NCI-H510A treated with DMSO at 0.1 percent for 48 hours (cell line): ENCODE results near the gene HSFX1.
"Not testable (repeated sequence)": the region's sequence is repeated elsewhere in the genome, so short reads cannot be mapped to it uniquely, and the experiment has no call there.

Experiments
- DNase-seq: peaks from one replicate; lab custom pipeline; 2025; lab: John Stamatoyannopoulos, UW

HSFX1 gene, protein sequence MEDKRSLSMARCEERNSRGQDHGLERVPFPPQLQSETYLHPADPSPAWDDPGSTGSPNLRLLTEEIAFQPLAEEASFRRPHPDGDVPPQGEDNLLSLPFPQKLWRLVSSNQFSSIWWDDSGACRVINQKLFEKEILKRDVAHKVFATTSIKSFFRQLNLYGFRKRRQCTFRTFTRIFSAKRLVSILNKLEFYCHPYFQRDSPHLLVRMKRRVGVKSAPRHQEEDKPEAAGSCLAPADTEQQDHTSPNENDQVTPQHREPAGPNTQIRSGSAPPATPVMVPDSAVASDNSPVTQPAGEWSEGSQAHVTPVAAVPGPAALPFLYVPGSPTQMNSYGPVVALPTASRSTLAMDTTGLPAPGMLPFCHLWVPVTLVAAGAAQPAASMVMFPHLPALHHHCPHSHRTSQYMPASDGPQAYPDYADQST

DNA sequence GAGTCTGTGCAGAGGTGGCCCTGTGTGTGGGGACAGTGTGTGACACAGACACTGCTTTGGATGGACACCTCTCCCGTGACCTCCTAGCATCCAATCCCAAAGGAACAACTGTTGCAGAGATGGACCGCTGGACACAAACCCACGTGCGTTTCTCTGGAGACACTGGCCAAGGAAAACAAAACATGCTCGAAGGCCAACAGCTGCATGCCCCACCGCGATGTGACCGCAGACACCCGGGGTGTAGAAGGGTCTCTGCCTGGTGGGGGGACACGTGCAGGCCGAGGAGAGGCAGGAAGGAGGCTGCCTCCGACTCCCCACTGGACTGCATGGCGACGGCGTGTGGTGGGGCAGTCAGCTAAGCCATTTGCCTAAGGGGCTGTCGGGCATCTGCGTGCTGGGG, at the start of gene HSFX1:
Gene HSFX1, plus strand, starts transcription at position 301 of the 400 bp plus-strand sequence. CDS start 614 bp downstream, outside the sequence.
- not testable (repeated sequence) for DNase-seq

DNA sequence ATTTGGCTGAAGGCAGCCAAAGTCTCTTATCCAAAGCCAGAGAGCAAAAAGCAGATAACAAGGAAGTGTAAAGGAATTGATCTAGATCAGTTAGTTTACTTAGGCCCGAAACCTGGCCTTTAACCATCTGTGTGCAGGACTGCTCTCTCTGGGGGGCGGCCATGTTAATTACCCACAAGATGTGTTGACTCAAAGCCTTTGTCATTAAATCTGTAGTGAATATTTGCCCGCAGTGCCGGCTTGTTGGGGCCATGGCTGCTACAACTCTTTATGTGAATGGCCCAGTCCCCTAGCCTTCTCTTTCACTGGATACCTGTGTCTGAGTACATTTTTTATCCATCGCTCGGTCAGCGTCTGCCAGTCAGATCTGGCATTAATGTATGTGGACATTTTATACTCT, 46.6 kb upstream of the HSFX1 start:
- DNase-seq: not testable (repeated sequence)

DNA sequence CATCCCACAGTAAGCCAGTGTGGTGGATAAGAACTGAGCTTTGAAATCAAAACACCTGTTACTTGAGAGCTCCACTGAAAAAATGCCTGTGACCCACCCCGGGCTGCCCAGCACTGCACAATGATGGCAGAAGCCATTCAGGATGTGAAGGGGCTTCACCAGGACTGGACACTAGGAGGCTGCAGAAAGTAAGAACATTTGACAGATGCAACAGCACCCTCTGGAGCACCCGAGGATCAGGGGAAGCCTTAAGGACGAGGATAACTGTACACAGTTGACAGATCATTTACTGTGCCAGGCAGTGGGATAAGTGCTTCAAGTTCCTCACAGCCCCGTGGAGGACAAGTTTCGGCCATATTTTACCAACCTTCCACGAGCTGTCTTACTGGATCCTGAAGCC, 31.6 kb upstream of the HSFX1 start:
- DNase-seq: not testable (repeated sequence)

DNA sequence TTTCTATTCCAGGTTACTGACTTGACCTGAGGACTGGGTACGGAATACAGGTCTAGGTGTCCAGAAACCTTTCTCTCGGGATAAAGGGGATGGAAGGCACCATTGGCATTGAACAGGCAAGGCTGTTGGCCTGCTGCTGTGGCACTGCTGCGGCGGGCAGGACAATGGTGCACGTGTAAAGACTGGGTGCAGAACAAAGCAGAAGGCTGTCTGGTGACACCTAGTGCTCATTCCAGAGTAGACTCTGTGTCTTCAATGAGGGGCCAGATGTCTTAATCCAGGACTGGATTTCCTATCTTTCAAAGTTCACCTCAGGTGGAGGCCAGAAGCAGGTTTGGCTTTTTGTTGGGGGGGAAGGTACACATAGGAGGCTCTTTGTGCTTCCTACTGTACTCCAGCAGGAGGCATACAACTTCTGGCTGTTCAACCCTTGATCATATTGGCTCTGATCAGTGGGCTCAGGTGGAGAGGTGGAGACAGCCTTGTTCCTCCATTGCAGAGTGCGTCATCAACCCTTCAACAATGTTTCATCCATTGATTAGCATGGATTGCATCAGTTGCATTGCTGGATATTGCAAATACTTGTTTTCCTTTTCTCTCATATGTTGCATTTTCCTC, 27.4 kb upstream of the HSFX1 start:
- DNase-seq: not testable (repeated sequence)

DNA sequence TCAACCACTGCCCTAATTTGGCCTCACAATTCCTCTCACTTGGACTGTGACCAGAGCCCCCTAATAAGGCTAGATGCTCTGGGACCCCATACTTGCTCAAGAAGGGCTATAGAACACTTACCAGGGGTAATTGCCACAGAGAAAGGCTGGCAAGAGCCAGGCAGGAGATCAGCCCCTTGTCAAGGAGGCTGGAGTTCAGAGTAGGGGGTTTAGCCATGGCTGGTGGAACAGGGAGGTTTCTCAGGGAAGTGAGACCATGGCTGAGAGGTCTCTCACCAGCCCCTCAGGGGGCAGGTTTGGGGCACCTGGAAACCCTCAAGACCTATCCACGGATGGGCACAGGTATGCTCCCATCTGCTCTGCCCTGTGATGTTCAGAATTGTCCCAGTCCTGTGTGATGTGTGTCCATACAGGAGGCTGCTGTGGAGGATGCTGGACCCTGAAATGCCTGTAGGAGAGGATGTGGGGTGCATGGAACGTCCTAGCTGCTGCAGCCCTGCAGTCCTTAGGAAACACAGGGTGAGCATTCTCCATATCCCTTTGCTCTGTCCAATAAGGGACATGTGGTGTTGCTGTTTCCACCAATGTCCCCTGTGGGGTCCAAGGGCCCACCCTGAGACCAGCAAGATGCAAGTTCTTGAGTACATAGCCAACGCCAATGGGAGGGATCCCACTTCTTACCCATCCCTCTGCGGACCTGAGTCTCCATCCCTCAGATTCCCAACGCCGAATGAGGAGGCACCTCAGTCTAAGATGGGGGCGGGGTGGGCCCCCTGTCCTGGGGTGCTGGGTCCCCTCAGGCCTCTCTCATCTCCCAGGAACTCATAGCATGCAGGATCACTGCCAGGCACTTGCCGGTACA, 16.4 kb upstream of the HSFX1 start:
- DNase-seq: no peak

DNA sequence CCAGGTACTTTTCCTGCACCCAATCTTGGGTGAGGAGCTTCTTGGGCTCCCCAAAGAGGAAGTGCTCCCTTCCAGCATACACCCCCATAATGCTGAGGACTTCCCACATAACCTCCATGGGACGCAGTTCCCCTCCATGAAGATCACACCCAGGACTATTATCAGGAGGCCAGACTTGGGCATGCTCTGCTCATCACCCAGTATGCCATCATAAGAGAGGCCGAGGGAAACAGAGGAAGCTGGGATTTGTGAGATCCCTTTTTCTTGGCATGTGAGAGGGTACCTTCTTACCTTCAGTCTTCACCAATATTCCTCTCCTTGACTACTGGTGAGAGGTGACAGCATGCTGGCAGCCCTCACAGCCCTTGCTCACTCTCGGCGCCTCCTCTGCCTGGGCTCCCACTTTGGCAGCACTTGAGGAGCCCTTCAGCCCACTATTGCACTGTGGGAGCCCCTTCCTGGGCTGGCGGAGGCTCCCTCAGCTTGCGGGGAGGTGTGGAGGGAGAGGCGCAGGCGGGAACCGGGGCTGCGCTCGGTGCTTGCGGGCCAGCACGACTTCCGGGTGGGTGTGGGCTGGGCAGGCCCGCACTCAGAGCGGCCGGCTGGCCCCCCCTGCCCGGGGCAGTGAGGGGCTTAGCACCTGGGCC, 15.7 kb upstream of the HSFX1 start:
- DNase-seq: no peak

DNA sequence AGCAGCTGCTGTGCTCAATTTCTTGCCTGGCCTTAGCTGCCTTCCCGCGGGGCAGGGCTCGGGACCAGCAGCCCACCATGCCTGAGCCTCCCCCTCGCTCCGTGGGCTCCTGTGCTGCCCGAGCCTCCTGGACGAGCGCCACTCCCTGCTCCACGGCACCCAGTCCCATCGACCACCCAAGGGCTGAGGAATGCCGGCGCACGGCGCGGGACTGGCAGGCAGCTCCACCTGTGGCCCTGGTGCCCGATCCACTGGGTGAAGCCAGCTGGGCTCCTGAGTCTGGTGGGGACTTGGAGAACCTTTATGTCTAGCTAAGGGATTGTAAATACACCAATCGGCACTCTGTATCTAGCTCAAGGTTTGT, 15.2 kb upstream of the HSFX1 start:
- not testable (repeated sequence) for DNase-seq

DNA sequence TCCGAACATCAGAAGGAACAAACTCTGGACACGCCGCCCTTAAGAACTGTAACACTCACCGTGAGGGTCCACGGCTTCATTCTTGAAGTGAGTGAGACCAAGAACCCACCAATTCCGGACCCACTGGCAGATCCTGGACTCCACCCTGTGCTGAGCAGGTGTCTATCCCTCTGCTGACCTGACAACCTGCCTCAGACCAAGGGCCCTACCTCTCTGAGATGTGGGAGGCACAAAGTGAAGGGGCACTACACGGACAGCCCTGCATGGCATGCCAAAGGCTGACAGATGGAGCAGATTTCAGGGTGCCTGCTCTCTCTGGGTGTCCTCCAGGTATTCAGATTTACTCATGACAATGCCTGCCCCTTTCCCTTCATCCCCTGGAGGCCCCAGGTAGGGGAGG, 14.0 kb upstream of the HSFX1 start:
- no peak for DNase-seq

DNA sequence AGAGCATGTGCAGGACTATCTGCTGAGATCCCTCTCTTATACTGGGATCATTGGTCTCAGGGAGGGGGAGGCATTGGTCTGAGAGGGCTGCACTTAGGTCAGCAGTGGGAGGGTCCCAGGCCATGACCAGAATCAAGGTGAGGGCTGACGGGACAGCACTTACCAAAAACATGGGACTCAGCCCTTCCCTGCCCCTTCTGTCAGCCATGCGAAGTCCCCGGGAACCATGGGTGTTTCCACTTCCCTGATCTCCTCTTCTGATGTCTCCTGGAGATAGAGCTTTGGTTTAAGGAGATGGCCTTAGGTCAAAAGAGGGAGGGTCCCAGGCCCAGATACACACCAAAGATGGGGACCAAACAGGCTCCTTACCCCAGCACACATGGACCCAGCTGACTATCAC, 12.9 kb upstream of the HSFX1 start:
- no peak for DNase-seq

DNA sequence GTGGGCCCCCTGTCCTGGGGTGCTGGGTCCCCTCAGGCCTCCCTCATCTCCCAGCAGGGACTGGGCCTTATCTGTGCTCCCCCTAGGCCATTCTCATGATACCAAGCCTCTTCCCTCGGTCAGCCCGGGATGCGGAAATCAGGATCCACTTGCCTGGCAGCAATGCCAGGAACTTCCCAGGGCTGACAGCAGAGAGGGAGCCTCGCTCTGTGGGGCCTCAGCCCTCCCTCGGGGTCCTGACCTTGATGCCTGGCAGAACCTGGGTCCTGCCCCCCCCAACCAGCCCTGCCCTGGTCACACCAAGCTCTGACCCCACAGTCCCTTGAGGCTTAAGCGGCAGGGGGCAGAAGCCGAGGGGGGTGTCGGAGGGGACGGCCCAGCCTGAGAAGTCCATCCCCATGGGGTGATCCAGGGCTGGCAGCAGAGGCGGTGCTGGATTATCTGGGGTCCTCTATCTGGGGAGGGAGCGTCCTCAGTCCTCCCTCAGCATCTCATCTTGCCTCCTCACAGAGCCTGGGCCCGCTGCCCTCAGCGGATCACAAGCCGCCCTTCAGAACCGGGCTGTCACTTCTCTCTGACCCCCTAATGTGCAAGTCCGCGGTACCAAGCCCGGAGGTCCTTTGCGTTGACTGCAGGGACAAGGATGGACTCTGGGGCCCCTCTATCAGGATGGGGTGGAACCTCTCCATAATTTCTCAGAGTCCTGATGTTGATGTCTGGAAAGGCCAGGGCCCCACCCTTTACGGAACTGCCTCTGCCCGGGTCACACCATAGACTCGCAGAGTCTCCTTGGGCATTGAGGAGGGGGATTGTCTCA, 11.8 kb upstream of the HSFX1 start:
- not testable (repeated sequence) for DNase-seq

DNA sequence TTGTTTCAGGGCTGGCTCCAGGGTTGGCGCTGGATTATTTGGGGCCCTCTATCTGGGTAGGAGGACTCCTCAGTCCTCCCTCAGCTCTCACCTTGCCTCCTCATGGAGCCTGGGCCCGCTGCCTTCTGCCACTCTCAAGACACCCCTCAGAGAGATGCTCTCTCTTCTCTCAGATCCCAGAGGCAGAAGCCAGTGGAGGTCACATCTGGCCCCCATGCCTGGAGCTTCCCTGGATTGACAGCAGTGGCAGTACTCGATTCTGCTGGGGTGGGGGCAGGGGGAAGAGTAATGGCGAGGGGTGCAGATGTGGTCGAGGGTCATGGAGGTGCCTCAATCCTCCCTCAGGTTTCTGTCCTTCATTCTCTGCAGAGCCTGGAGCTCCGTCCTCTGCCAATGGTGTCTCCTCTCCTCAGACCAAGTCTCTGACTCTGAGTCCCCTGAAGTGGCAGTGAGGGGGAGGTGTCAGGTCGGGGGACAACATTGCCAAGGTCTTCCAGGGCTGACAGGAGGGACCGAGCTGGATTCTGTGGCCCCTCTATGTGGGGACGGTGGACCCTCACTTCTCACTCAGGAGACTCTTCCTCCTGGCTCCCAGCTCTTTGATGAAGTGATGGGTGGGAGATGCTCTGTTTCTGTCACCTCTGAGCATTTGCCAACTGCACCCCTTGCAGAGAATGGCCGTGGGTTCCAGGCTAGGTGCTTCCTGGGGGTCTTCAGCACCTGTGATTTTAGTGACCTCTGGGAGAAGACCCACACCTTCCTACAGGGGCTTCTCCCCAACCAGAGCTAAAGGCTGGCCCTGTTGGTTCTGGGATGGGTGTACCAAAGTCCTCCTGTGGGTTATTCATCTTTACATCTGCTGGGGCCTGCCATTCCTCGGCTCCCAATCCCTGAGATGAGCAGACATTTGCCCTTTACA, 10.9 kb upstream of the HSFX1 start:
- DNase-seq: no peak

DNA sequence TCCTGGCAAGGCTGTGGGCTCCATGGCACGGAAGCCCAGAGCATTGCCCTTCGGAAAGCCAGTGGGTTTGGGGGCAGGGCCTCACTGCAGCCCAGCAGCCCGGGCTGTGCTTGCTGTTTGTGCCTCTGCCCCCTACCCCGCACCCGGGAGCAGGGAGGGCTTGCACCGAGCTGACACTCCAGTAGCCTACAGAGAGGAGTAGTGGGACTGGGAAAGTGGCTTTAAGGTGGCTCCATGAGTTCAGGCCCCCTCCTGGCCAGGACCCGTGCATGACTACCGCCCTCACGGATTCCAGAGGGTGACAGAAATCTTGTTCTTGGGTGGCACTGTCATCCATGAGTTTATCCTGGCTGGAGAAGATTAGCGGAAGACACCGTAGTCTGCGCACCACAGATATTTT, 3.5 kb upstream of the HSFX1 start:
- DNase-seq: not testable (repeated sequence)

DNA sequence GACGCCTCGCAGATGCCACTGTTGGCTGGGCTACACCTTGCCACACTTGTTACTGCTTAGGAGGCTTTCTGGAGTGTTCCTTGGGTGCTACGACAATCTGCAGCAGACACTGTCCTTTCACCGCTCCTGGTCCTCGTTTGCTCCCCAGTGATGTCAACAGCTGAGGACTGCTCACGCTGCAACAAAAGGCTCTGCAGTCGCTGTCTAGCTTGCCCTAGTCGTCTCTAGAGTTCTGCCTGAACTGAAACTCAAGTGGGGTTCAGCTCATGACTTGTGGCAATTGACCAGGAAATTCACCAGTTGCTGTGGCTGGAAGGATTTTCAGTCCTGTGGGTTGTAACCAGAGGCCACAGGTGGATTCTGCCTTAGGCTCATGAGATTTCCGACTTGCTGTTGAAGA, 842 bp upstream of the HSFX1 start:
- DNase-seq: not testable (repeated sequence)

DNA sequence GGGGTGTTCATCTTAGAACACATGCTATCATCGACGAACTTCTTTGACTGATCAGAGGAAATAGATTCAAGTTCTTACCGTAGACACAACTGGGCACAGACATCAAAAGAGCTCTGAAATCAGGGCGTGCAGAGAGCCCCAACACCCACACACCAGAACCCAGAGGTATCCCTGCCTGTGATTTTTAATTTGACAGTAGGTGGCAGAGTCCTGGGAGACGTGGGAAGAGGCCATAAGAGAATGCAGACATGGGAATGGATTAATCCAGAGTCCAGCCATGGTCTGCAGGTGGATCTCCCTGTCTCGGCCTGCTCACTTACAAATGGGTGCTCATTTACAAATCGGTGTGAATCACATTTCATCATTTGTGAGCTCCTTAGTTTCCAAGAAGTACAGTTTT, 4.1 kb downstream of the HSFX1 start:
- DNase-seq: not testable (repeated sequence)

DNA sequence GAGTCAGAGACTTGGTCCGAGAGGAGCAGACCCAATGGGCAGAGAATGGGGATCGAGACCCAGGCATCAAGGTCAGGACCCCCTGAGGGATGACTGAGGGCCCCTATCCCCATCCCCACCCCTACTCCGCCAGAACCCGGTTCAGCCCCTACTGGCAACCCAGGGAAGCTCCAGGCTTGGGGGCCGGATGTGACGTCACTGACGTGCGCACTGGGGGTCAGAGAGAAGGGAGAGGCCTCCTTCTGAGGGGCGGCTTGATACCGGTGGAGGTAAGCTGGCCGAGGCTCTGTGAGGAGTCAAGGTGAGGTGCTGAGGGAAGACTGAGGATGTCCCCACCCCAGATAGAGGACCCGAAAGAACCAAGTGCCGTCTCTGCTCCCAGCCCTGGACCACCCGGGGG, 7.9 kb downstream of the HSFX1 start, which contains the start of gene MAGEA9:
Gene MAGEA9, plus strand, starts transcription at position 204 of the 400 bp plus-strand sequence. CDS start 4,281 bp downstream, outside the sequence.
- DNase-seq: not testable (repeated sequence)

DNA sequence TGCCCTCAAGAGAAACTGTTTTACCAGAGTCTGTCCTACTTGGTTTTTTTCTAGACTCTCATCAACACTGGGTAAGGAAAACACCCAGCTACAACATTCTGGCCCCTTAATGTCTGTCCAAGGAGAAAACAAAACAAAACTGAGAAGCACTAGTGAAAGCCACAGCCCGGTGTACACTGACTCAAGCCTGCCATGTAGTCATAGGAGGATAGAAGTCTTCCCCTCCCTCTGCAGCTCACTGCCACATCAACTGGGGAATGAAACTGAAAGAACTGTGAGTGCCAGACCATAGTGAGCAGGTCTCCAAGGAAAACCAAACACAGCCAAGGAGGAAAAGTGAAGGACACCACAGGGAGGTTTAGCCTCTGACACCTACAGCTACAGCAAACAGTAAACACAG, 21.7 kb downstream of the HSFX1 start:
- DNase-seq: not testable (repeated sequence)

DNA sequence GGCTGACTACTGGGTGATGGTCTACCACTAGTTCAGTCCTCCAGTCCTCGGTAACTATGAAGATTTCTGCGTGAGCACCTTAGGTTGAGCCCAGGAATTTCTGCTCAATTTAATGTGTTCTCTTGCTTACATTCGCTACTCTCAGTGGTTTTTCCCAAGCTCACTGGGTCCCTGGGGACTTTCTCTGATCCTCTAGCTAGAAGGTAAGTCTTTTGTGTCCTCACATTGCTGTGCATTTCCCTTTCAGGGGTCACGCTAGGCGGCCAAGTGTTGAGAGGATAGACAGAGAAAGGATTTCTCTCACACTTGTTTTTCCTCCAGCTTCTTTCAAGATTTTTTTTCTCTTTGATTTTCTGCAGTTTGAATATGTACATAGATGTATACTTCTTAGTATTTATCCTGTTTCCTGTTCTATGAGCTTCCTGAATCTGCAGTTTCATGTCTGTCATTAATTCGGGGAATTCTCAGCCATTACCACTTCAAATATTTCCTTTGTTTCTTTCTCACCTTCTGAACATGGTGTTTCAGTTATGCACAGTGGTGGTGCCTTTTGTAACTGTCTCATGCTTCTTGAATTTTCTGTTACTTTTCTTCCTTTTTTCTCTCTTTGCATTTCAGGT, 25.3 kb downstream of the HSFX1 start:
- no peak for DNase-seq

DNA sequence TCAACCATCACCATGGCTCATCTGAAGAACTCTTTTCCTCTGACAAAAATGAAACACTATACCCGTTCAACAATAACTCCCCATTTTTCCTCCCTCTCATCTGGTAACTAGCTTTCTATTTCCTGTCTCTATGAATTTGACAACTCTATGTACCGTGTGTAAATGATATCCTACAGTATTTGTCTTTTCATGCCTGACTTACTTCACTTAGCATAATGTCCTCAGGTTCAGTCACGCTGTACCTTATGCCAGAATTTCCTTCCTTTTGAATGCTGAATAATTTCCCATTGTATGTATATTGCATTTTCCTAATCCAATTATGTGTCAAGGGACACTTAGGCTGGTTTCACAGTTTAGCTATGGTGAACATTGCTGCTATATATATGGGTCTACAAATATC, 26.1 kb downstream of the HSFX1 start:
- peak; percentile 38 for DNase-seq

DNA sequence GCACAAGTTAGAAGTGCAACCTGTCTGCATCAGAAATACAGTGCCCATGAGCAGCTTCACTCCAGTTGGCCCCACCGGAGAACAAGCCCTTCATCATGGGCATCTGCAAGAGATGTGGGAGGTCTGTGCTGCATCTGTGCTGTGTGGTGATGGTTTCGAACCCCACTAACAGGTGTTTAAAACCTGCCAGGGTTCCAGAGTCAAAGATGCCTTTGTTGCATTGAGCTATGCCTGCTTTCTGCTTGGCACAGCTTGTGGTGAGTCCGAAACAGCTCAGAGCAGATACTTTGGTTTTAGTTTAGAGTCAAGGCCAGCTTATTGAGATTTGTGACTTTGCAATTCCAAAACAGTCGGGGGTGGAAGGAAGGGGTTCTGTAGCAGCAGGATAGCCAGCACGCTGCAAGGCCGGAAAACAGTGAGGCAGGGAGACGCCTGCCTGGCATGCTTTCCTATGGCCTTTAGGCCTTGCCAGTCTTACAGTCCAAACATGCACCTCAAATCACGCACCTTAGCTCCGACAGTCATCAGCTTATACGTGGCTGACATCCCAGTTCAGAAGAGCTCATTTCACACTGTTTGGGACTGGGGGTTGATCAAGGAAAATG, 29.7 kb downstream of the HSFX1 start:
- no peak for DNase-seq
